Myocyte (in vitro differentiated cells): Measurements from ENCODE around the gene DOK3. TPM values are rescaled to one million over a fixed set of nuclear protein-coding genes. Genes with fewer than 3 reads are reported as not detected.
A peak's percentile ranks its signal among the peaks of the same experiment; 100 is the strongest.

ENCODE experiments used
- DNase-seq: peaks from one replicate; pipeline ENCODE4 v3.0.0-alpha.2; 2012; ENCODE audit warnings: low read depth
- total RNA-seq: library from RNA; depleted of rRNA; stranded (reverse); fragments of >200 nt; gene quantifications from 2 replicates; pipeline ENCODE4 v1.2.3, GENCODE V29; 2014

The DOK3 gene
- total RNA-seq, 1 donor from 2014 or later, result 21.7 TPM

DNA sequence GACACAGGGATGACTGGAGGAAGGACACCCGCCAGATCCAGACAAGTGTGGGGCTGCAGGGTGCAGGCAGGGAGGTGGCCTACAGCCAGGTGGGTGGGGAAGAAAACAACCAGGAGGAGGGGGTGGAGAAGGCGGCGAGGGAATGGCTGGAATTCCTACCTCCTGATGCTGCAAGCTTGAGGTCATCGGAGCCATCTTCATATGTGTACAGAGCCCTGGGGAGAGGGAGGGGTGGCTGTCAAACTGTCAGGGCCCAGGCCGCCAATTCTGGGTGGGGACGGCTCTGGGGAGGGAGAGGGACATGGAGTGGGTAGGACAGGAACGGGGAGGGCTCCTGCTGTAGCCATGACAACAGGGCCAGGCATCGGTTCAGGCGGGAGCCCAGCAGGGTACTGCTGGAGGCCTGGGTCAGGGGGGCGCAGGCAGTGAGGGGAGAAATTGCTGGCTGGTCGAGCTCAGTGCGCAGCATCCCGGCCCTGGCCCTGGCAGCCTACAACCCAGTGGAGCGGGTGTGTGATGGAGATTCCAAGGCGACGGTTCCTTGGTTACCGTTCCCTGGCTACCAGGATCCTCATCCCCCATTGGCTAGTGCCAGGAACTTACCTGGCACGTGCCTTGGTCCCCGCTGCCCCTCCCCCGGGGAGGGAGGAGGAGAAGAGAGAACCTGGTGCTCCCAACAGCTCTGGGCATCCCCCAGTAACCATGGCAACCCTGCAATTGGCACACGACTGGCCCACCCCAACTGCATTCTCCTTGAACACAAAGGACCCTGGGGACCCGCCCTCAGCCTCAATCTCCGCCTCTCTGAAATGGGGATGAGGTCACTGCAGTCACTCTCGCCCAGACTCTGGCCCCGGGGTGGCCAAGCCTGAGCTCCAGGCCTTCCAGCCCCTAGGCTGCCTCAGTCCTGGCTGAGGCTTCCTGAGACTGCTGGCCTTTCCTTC lies 40.7 kb downstream of the DOK3 start:
- no peak for DNase-seq

DNA sequence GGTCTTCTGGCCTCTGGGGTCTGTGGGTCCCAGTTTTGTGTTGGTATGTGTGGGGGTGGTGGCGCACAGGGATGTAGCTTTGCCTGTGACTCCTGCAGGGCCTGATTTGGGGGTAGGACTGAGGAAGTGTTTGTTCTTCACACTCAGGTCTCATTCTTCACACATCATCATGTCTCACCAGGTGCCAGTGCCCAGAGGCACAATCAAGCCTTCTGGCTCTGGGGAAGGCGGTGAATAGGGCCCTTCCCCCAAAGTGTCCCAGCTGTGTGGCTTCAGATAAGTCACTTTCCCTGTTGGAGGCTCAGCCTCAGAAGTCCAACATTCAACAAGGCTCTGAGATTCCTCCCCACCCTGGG lies 41.3 kb downstream of the DOK3 start:
- DNase-seq, result no peak

DNA sequence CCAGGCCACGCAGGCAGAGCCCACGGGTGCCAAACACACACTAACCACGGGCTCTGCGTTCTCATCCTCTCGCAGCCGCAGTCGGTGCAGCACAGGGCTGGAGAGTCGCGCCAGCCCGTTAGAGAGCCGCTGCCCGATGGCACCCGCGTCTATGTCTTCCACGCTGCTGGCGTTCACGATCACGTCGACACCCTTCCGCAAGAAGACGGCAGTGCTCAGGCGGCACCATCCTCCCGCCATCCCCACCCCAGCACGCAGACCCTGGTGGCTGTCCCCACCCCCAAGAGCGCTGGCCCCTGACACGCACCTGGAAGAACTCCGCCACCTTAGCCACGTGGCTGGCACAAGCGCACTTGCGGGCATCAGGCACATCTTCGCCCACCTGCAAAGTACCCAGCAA lies 42.2 kb downstream of the DOK3 start:
- no peak for DNase-seq

DNA sequence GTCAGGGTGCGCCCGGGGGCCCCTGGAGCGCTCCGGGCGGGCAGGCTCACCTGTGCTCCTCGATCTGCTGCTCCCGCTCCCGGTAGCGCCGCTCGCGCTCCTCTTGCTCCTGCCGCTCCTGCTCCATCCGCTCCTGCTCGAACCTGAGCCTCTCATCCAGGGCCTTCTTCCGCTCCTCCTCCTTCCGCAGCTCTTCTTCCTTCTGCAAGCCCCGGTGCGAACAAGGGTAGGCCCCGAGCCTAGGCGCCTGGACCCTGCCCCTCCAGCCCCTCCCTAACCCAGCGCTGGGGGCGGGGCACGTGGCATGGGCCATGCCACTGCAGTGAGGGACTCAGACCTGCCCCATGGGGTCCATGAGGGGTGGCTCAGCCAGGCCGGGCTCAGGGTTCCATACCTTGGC lies 42.8 kb downstream of the DOK3 start:
- DNase-seq, result no peak

DNA sequence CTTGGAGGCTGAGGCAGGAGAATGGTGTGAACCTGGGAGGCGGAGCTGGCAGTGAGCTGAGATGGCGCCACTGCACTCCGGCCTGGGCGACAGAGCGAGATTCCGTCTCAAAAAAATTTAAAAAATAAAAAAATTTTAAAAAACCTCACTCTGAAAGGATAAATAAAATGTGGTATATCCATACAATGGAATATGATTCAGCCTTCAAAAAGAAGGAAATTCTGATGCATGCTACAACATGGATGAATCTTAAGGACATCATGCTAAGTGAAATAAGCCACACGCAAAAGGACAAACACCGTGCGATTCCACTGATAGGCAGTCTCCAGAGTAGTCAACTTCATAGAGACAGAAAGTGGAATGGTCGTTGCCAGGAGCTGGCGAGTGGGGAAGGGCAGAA lies 44.6 kb downstream of the DOK3 start:
- DNase-seq, result no peak

DNA sequence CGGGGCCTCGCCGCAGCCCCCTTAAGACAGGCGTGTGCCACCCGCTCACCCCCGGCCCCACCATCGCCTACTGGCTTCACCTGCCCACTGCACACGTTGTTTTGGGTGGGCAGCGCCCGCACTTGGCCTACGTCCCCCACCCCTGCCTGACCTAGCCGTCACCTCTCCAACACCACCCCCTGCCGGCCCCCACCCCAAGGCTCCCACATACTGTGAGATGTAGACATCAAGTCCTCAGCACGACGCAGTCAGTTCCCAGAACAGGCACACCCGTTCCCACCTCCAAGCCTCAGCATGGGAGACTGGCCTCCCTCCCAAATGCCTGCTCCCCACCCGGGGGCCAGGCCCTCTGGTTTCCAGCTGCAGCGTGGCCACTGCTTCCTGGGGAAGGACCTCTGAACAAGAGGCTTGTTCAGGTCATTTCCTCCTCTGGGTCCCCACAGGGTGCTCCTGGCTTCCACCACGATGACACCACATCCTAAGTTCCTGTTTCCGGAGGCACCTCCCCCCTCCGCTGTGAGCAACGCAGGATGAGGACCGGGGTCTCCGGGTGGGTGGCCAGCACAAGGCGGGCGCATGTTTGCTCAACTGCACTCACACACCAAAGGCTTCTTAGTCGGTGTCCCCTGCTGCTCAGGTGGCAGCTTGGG lies 47.5 kb downstream of the DOK3 start:
- no peak for DNase-seq

DNA sequence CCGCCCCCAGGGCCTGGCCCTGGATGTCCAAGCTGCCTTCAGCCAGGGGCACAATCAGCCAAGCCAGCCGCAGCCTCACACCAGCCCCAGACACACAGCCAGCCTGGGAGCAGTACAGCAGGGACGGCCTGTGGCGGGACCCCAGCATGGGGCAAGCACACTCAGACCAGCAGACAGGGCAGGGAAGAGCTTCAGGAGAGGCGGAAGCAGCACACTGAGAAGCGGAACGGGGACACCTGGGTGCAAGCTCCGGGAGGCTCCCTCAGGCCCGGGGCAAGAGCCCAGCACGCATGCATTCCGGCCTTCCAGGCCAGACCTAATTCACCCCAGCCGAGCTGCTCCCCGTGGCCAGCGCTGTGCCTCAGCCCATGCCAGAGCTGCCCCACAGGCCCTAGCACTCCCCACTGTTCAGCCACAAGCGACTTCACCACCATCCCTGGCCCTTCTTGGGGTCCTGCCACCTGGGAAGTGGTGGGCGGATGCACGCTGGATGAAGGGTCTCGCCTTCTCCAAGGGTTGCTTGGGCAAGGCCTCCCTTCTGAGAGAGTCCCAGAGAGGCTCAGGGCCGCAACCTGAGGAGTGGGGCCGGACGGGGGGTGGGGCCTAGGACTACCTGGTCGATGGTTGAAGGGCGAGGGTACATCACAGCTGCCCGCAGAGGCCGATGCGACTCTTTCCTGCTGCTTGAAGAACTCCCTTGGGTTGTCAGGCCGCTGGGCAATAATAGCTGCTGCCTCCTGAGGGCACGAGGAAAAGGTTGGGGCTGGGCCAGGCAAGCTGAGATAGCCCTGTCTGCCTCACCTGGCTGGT lies 49.6 kb downstream of the DOK3 start:
- DNase-seq, result no peak

DNA sequence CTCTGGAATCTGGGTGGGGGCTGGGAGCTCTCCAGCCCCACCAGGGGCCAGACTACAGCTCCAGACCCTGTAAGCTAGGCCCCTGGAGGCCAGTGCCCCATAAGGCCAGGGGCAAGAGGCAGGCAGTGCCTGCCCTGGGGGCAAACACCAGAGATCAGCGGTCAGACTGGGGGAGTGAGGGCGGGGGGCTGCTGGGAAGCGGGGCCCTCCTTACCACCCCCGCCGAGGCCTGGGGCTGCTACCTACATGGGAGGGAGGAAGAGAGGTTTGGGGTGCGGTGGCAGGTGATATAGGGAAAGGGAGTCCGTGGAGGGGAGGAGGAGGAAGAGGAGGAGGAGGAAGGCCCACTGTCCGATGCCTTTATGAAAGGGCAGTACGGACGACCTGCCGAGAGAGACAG lies 50.3 kb downstream of the DOK3 start:
- DNase-seq, result no peak

DNA sequence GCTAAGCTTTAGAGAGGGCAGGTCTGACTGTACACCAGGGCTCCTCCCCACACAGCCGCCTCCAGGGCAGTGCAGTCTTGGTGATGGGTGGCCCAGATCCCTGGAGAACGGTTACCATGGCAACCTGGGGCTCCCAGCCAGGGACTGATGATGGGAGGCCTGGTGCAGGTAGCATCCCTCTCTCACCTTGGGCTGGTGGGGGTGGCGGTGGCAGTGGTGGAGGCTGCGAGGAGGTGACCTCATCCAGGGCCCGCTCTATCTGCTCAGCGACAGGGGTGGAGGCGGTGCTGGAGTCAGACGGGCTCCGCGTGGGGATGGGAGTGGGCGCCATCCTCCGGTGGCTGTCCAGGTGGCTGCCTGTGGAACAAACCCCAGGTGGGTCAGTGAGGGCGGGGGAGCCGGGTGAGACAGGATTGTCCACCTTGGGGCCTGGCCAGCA lies 50.7 kb downstream of the DOK3 start:
- DNase-seq, result no peak

DNA sequence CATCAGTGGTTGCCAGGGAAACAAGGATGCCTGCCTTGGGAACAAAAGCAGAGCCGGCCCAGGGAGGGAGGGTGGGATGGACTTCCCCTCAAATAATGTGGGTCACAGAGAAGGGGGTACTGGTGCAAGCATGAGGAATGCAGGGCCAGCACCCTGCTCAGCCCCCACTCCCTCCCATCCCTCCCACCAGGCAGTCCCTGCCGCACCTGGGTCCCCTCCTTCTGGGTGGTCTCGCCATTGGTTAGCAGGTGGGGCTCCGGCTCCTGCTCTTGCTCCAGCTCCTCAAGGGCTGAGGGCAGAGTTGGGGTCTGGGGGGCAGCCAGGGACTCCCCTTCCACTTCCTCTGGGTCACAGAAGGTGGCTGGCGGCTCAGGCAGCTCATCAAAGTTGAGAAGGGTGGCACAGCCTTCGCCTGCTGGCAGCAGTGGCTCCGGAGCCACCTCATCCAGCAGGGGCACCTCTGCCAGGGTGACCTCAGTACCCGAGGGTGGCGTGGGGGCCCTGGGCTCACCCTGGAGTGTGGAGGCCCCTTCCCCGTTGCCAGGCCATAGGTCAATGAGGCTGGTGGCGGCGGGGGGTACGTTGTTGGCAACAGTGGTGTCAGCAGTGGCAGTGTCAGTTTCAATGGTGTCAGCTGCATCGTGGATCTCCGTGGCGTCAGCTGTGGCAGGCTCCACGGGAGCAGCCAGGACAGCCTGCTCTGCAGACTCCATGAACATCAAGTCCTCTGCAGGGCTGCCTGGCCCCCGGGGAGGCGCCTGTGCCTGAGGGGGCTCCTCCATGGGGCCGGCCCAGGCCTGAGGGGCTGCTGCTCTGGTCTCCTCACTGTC lies 51.6 kb downstream of the DOK3 start:
- no peak for DNase-seq

DNA sequence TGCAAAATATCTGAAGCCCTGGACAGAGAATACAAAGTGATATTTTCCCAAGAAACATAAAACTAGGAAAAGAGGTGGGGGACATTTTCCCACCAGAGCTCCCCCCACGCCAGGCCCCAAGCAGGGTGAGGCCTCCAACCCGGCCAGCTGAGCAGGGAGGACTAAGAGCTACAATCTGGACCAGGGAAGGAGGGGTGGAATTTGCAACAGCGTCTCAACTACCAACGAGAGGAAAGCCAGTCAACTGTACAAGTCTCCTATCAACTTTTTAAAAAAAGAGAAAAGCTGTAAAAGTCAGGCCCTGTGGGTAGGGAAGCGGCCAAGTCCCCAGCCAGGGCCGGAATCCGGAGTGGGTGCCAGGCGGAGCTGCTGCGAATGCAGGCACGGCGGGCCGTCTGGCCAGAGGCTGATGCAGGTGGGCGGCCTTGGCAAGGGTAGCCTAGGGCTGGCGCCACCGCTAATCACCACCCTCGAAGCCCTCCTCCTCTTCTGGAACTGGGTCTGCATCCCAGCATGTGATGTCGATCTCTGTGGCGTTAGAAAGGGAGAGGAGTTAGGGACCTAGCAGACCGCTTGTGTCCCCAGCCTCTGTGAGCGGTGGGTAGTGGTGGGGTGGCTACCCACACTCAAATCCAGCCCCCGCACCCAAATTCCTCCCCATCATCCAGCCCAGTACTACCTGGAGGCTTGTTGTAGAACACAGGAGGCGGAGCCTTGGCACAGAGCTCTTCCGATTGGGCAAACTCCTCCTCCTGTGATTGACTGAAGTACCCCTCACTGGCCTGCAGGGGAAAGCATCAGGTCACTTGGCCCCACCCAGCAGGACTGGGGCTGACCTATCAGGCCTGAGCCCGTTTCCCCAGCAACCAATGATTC lies 52.4 kb downstream of the DOK3 start:
- DNase-seq, result peak; percentile 90

DNA sequence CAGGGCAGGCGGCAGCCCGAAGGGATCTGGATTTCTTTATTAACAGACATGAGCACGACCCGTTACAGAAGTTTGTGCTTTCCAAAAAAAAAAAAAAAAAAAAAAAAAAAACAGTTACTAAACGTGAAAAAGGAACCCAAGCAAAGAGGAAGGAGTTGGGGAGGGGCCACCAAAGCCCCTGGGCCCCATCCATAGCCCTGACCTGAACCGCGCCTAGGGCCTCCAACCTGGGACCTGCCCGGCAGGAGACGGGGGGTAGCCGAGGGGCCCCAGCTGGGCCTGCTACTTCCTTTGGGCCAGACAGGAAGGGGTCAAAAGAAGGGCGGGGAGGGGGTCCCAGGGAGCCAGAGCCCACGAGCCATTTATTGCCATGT lies 53.0 kb downstream of the DOK3 start:
- no peak for DNase-seq

DNA sequence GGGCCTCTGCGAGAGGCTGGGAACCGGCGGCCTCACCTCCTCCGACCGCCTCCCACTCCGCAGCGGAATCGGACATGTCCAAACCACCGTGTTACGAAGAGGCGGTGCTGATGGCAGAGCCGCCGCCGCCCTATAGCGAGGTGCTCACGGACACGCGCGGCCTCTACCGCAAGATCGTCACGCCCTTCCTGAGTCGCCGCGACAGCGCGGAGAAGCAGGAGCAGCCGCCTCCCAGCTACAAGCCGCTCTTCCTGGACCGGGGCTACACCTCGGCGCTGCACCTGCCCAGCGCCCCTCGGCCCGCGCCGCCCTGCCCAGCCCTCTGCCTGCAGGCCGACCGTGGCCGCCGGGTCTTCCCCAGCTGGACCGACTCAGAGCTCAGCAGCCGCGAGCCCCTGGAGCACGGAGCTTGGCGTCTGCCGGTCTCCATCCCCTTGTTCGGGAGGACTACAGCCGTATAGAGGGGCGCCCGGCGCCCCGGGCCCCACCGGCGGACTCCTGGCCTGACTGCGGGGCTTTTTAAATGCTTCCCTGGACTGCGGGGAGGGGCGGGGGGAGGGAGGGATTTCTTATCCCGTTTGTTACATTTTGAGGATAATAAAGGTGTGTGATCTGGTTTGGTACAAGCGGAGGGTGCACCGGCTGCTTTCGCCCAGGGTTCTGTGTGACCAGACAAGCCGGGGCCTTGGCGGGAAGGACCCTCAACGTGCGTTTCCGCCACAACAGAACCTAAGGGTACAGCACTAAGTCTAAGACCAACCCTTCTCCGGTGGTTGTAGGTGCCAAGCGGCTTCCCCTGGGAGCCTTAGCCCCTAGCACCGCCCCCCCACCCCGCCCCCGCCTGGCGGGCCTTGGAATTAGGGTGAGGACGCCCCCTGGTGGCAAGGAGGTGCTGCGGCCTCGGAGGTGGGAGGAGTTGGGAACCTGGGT lies 53.7 kb downstream of the DOK3 start:
- peak; percentile 84 for DNase-seq

DNA sequence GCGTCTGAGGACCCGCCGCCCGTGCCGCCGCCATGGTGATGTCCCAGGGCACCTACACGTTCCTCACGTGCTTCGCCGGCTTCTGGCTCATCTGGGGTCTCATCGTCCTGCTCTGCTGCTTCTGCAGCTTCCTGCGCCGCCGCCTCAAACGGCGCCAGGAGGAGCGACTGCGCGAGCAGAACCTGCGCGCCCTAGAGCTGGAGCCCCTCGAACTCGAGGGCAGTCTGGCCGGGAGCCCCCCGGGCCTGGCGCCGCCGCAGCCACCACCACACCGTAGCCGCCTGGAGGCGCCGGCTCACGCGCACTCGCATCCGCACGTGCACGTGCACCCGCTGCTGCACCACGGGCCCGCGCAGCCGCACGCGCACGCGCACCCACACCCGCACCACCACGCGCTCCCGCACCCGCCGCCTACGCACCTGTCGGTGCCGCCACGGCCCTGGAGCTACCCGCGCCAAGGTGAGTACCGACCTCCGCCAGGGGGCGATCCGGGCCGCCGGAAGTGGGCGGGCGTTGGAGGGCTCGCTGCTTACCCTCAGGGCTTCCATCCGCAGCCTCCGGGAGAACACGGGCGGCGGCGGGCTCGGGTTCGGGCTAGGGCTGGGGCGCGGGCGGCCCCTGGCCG lies 54.5 kb downstream of the DOK3 start:
- DNase-seq, result peak; percentile 76

DNA sequence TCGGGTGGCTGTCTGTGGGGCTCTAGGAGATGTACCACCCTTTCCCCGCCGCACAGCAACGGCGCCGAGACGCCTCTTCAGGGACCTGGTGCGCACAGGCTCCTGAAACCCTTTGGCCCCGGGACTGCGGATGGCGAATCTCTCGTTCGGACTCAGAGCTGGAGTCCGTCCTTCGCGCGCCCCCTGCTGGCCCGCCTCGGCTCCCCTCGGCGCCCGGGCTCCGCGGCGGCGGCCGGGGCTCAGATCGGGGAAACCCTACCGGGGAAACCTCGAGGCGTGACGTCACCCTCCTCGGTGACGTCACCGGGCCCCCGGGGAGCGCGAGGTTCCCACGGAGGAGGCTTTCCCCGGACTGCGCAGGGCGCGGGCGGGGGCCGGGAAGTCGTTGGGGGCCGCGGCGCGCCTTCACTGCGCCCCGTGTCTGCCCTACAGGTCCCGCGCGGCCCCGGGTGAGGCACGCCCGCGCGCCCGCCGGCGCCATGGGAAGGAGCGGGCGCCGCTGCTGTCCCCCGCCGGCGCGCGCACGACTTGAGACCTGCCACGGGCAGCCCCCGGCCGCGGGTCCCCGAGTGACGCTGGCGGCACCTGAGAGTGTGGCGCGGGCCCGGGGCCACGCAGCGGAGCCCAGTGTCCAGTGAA lies 55.1 kb downstream of the DOK3 start:
- DNase-seq, result peak; percentile 88

DNA sequence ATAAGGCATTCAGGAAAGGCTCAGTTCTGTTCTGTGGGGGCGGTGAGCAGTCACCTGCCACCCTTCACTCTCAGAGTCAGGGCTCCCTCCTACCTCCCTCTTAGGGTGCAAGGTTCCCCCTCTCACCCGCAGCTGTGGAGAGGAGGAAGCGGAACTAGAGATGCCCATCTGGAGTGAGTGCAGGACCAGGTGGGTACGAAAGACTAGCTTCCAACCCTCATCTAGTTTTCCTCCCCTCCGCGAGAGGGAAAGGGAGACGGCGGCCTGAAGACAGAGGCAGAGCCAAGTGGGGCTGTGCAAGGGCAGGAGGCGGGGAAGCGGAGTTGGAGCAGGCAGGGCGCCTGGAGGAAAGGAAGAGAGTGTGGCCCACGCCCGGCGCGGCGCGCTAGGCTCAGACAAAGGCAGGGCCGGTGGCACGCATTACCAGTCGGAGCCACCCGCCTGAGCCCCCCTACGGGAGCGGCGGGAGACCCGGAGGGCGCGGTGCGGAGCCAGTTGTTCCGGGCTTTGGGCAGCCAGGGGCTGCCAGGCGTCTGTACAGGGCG lies 55.7 kb downstream of the DOK3 start:
- DNase-seq, result no peak
